NCI-H526 treated with DMSO at 0.1 percent for 48 hours (cell line): ENCODE results near the gene MAST4.
"Not testable (repeated sequence)": the region's sequence is repeated elsewhere in the genome, so short reads cannot be mapped to it uniquely, and the experiment has no call there.

Experiments used
- DNase-seq: peaks from one replicate; lab custom pipeline; 2025; lab: John Stamatoyannopoulos, UW

The MAST4 gene

DNA sequence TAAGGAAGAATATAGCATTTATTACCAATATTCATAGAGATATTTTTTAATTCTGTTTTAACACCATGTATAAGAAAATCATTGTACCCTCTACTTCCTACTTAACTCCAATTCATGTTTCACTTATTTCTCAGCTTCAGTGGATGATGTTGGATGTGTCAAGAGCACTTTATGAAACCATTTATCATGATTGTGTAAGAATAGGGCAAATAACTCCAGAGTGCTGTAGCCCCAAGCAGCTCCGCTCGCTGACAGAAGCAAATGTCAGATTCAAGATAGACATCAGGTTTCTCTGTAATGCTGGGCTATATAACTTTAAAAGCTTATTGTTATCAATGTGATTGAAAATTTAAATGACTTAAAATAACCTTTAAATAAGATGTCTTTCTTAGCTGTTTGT, 50.4 kb downstream of the MAST4 start:
- no peak for DNase-seq

DNA sequence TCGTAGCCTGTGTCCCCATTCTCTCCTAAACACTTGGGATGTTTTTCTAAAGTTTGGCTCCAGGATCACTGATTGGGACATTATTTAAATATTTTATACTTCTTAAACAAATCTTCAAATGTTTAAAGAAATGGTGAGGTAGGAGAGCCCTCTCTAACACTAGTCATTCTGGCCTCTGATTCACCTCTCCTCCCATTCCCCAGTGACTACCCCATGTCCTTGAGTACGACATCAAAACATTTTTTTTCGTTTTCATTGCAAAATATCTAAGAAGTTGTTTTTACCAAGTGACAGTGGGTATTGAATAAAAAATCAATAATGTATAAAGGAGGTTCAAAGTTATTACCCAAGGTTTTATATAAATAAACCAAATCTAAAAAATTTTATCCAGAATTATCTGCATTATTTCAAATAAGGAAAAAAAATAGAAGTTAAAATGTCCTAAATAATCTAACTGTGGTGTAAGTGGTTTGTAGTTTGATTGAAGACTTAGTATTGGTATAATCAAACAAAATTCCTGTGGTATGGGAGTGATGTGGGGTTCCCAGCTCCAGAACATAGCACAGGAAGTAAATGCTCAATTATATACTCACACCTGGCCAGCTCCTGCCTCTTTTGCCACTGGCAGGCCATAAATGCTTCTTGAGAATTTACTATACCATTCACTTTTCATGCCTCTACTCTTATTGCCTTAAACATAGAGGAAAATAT, 51.1 kb downstream of the MAST4 start:
- DNase-seq, result no peak

DNA sequence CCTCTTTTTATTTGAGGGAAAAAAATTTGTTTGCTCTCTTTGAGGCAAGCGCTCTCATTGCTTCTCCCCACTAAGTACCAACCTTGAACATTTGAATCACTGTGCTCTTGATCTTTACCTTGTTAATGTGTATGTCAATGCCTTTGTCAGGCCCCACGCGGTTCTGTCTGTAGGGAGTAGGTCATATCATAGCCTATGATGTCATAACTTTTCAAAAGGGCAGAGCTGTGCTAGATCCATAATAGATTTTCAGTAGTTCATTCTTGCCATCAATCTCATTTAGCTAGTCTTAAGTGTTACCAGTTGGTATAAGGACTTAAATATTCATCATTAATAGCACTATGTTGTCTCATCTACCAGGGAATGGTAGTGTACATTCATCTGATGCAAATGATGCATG, 56.6 kb downstream of the MAST4 start:
- no peak for DNase-seq

DNA sequence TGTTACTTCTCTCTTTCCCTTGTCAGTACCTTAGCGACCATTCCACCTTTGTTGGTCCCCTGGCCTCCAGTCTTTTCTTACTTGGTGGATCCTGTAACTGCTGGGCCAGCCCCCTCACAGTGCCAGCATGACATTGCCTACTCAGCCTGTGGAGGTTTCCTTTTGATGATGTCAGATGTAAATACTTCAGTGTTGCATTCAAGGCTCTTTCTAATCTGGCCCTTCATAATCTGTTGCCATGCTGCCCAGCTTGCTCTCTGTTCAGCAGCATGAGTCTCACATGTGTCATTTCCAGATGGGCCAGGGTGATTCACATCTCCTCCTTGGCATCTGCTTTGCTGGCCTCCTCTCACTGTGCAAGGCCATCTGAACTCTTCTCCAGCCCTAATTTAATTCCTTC, 57.1 kb downstream of the MAST4 start:
- DNase-seq, result no peak

DNA sequence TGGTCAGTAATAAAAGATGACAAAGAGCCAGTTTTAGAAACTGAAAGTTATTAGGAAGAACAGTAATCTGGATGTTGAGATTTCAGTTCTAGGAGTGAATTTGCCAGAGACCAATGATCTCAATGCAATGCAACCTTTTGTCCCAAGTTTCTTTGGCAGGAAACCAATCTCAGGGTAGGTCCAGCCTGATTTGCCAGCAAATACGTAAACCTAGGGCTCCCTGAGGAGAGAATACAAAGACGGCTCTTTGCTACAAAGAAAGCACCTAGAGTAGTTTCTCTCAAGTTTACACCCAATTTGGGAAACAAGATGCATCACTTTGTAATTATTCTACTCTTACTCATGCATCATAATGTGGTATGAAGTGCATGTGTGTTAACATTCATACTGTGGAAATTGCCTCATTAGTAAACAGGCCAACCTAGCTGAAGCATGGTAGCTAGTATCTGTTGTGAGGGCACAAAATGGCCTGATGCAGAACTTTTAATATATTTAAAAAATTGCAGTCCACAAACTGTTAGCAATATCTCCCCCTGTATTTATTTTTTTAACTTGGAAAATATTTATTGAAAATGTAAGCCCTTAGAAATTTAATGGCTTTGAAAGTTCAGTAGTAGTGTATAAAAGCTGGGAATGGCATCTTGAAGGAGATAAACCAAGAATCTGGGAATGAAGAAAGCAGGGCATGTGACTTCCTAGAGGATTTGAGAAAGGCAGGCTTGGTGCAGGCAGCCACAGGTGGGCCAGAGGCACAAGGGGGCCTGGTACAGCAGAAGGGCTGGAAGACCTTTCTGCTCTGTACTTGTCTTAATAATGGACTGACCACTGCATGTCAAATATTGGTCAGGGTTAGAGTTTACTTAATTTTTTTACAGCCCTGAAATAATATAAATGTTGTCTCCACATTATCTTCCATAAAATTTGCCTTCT, 59.5 kb downstream of the MAST4 start:
- no peak for DNase-seq

DNA sequence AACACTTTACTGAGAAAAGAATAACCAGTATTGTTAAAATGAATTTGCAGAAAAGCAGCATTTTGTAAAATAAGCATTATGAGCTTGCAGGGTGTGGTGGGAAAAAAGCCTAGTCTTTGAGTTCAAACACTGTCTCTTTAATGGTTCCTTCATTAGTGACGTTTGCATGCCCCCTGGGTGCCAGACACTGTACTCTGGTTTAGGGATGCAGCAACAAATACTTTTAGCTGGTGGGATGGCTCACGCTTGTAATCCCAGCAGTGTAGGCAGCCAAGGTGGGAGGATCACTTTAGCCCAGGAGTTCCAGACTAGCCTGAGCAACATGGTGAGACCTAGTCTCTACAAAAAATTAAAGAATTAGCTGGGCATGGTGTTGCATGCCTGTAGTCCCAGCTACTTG, 62.3 kb downstream of the MAST4 start:
- no peak for DNase-seq

DNA sequence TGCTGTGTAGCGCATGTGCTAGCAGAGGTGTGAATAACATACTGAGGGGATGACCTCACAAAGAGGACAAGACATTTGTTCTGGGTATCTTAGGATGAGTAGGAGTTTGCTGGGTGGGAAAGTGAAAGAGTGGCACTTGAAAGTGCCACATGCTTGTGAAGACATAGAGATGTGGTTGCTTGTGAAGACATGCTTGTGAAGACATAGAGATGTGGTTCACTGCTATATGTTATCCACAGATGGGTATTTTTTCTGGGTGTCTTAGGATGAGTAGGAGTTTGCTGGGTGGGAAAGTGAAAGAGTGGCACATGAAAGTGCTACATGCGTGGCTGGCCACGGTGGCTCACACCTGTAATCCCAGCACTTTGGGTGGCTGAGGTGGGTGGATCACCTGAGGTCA, 63.6 kb downstream of the MAST4 start:
- DNase-seq, result no peak

DNA sequence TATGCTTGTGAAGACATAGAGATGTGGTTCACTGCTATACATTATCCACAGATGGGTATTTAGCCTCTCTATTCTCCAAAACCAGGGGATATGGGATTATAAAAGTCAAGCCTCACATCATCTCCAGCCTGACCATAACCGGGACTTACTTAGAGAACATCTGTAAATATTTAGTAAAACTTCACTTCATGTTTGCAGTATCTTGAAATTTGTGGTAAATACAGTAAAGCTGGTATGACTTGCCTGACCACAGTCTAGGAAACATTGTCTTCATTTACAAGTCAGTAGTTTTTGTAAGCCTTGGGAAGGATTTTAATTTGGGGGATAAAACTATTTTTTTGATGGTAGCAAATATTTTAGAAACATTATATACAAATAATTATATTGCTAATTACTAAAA, 64.2 kb downstream of the MAST4 start:
- DNase-seq, result no peak

DNA sequence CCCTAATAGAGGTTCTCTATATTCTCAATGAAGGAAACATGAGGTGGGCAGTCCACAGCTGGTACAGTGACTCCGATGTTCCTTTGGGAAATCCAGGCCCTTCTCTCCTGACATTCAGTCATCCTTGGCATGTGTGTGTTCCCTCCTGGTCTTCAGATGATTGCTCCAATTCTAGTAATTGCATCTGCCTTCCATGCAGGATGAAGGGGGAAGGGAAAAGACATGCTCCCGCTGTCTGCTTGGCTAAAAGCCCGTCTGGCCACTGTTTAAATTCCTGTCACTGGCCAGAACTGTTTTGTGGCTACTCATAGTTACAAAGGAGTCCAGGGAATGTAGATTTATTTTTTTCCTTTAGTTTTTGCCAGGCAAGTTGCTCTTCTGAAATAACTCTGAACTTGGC, 65.0 kb downstream of the MAST4 start:
- DNase-seq, result no peak

DNA sequence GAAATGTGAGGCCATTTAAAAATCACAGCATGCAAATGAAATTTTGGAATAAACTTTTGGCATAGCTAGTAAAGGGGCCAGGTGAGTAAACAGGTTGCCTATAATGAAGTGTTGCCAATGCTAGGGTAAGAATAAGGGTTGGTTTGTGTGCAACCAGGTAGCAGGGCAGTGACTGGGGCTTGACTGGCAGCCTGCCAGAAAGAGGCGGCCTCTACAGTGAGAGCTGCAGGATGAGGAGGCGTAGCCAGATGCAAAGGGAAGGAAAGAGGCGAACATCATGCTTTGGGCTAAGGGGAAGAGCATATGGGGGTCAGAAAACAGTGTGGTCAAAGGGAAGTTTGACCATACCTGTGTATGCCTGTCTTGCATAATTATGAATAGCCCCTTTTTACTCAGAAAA, 70.6 kb downstream of the MAST4 start:
- no peak for DNase-seq

DNA sequence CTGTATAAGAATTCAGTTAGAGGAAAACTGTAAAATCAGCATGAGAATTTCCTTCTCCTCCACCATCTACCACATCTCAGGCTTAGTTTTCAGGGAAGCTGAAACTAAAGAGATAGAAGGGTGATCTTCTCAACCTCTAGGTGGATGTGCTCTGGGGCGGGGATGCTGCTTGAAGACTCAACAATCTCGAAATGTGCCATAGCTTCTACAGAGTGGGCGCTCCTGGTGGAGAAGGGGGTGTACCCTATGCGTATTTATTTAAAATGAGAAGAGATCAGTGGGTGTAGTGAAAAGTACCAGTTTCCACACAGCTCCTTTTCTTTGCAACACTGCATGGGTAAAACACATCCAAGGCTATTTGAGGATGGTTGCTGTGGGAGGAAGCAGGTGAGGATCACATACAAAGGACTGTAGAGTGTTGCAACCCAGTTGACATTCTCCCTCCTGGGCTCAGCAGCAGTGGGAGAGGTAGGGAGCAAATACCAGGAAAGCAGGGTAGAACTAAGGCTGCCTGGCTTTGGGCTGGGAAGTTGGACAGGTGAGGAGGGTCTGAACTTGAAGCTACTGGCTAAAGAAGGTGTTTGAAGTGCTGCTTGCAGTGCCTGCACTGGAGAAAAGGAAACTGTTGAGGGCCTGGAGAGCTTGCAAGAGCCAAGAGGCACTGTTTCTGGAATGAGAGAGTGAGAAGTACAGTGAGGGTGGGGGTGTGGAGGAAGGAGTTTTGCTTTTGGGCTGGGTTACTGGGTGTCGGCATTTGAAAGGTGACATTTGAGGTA, 73.1 kb downstream of the MAST4 start:
- DNase-seq, result no peak

DNA sequence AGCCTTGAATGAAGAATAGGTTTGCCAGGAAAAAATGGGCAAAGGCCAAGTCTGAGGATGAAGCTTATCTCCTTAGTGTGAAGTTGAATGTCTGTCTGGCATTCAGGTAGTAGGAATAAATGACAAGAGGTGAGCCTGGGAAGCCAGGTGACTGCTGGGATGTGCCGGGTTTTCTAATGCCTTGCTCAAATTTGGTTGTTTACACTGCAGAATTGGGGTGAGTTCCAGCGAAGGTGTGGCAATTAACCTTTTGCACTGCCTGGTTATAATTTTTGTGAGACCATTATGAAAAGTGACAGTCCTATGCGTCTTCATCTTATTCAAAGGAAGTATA, 73.6 kb downstream of the MAST4 start:
- no peak for DNase-seq

DNA sequence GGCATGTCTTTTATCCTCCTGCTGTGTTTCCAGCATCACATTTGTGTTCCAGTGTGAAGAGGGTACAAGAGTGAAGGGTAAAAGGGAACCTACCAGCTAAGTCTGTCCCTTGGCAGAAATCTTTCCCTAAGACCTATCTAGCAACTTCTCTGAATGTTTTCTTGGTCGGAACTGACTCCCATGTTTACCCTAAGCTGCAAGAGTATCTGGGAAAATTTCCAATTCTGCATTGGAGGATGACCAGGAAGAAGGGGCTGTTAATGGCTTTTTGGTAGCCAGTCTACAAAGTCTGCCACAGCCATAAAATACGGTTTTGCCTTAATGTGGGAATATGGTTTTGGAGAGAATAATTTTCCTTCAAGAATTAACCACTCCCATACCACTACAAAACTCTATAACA, 75.1 kb downstream of the MAST4 start:
- DNase-seq, result no peak

DNA sequence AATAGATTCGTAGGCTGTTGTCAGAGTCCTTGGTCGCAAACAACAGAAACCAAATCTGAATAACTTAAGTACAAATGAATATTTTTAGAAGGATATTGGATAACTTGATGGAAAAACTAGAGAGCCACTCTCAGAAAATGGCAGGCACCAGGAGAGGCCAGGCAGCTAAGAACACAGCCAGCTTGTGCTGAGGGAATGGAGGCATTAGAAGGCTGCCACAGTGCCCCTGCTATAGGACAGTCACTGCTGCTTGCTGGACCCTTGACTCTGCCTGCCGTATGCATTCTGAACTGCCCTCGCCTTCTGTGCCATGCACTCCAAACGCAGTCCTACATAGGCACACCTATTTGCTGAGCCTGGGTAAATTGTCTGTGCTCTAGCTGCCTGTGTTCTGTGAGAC, 78.6 kb downstream of the MAST4 start:
- no peak for DNase-seq

DNA sequence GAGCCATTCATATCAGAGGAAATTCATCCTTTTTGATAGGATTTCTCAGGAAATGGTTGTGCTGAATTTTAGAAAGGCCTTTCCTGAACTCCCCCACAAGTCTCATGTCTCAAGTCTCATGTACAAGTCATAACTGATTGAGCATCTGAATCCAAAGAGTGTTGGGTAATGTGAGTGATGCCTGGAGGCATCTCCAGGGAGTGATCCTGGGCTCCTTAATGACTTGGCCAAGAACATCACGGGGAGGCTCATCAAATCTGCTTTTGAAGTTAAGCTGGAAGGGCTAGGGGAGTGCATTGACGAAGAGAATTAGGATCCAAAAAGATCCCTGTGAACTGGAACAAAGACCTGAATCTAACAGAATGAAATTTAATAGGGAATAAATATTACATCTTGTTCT, 79.2 kb downstream of the MAST4 start:
- no peak for DNase-seq

DNA sequence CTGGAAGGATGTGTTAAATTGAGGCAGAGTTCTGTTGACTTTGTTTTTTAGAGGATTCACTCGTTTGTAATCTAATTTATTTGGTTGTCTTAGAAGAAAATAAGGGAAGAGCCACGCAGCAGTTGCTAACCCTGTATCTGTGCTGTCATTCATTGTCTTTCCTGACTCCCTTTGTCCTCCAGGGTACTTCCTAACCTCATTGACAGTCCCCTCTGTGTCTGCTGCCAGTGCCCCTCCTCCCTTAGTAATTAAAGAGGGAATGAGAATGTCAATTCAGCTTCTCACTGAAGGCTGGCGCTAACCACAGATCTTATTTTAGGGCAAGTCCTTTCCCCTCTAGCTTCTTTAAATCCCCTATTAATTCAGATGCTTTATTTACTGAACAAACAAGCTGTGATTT, 84.0 kb downstream of the MAST4 start:
- no peak for DNase-seq

DNA sequence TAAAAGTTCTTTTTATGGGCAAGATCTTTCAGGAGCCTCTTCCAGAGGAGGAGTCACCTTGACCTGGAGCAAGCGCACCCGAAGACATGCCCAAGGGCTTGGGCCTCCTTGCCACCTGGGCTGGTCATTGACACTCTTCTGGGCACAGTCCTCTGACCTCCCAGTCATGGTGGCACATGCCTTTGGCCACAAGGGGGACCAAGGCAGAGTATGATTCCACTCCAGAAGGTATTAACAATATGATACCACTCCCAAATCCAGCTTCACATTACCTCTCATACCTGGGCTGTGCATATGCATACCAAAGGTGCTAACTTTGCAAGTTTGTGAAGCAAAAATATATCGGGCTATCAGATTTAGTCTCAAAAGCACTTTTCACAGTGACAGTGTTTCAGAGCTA, 84.6 kb downstream of the MAST4 start:
- no peak for DNase-seq

DNA sequence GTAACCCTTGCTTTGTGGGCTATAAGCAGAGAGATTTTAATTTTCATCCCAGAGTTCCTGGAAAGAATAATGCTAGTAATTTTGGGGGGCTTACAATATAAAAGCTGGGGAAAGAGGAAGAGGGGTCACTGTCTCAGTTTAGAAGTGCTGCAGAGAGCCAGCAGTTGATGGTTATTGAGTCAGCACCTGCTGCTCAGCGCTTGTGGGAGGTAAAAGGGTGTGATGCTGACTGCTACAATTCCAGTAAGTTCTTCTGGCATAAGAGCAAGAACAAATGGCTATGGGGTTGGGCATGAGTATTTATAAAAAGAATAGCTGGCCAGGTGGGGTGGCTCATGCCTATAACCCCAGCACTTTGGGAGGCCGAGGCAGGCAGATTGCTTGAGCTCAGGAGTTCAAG, 88.5 kb downstream of the MAST4 start:
- no peak for DNase-seq

DNA sequence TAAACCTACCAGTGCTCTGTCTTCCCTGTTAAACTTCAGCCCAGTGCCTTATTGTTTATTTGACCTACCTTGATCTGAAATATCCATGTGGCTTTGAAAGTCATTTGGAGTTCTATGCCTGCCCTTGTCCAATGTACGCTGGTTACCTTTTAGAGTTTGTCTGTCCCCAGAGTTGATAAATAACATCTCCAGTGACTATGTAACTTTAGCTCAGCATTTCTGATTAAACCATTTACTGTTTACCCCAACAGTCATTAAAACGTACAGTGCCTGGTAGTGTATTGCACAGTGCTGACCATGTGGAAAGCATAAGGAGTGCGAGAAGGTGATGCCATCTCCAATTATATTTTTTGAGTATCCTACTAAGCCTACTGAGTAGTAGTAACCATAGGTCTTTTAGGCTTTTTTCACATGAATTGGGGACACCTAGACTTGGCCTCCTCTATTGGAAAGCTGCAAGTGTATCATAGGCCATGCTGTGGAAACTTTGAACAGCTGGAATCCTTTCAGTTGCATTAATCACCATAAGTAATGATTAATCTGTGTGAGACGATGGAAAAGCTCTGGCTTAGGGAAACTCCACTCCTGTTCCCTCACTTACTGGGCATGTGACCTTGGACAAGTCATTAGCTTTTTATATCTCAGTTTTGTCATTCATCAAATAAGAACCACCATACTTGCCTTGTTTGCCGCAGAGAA, 93.5 kb downstream of the MAST4 start:
- no peak for DNase-seq

DNA sequence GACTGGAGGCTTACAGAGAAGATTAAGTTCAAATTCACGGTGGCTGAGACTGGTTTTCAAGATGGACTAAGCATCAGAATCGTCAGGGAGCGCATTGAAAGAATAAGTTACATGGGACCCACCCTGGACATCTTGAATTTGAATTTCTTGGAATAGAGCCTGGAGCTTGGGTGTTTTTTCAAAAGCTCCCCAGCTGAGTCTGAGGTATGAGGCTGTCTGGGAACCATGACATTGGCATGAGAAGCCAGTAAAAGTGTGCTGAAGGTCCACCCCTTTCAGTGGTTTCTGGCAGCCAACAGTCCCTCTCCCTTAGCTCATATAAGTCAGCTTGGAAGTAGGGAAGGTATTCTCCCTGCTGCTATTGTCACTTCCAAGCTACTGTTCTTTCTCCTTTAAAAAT, 97.8 kb downstream of the MAST4 start:
- DNase-seq, result no peak

DNA sequence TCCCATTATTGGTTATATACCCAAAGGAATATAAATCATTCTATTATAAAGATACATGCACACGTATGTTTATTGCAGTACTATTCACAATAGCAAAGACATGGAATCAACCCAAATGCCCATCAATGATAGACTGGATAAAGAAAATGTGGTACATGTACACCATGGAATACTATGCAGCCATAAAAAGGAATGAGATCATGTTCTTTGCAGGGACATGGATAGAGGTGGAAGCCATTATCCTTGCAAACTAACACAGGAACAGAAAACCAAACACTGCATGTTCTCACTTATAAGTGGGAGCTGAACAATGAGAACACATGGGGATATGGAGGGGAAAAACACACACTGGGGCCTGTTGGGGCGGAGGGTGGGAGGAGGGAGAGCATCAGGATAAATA, 99.6 kb downstream of the MAST4 start:
- not testable (repeated sequence) for DNase-seq
